Stimulated activated CD4-positive, alpha-beta T cell treated with anti-CD3 and anti-CD28 coated beads, Interleukin-1b, Interleukin-23, amount 100 ng/mL, for 24 hours (primary cell): ENCODE results near the gene TGFBI.

Experiments used
- DNase-seq, 4 experiments: peaks; one replicate each; pipeline ENCODE4 v3.0.0-alpha.2; 2020; ENCODE audit warnings: low read depth in 4 of 4, low spot score in 1 of 4

TGFBI gene

GRCh38 chr5:136062366-136063274, 33.8 kb downstream of the TGFBI start:
- DNase-seq: no peak

- no peak for DNase-seq
Measured at GRCh38 chr5:136063778-136064465, 35.1 kb downstream of the TGFBI start.

- DNase-seq: no peak
Measured at GRCh38 chr5:136064510-136064909, 35.7 kb downstream of the TGFBI start.

- no peak for DNase-seq
Measured at GRCh38 chr5:136065588-136065987, 36.8 kb downstream of the TGFBI start.

- DNase-seq: no peak
Measured at GRCh38 chr5:136066661-136067271, 38.0 kb downstream of the TGFBI start.

- no peak for DNase-seq
Measured at GRCh38 chr5:136067422-136067821, 38.6 kb downstream of the TGFBI start.

GRCh38 chr5:136070486-136071285, 41.9 kb downstream of the TGFBI start:
- no peak for DNase-seq

GRCh38 chr5:136073714-136074529, 45.1 kb downstream of the TGFBI start:
- DNase-seq: no peak

- no peak for DNase-seq
Measured at GRCh38 chr5:136075466-136075891, 46.7 kb downstream of the TGFBI start.

GRCh38 chr5:136076067-136076466, 47.3 kb downstream of the TGFBI start:
- no peak for DNase-seq

GRCh38 chr5:136076881-136077445, 48.2 kb downstream of the TGFBI start:
- DNase-seq: no peak

GRCh38 chr5:136079195-136079985, 50.6 kb downstream of the TGFBI start:
- DNase-seq: no peak

- DNase-seq: no peak
Measured at GRCh38 chr5:136080113-136080482, 51.3 kb downstream of the TGFBI start.

GRCh38 chr5:136080483-136081216, 51.9 kb downstream of the TGFBI start:
- DNase-seq: peak; percentile 6 to 53 (median 23)

GRCh38 chr5:136081217-136081591, 52.4 kb downstream of the TGFBI start:
- DNase-seq: no peak

GRCh38 chr5:136082390-136083193, 53.8 kb downstream of the TGFBI start:
- DNase-seq: peak; percentile 16 to 37 (median 26)

GRCh38 chr5:136084698-136085097, 55.9 kb downstream of the TGFBI start:
- DNase-seq: no peak
